GM21447 (cell line): ENCODE measurements around the gene RAVER1.

ENCODE experiments used
- ATAC-seq: cut with Tn5 transposase; IDR thresholded peaks from one replicate; pipeline ENCODE4 v1.9.1; 2021; ENCODE audit not compliant: unreplicated experiment

RAVER1 gene

DNA sequence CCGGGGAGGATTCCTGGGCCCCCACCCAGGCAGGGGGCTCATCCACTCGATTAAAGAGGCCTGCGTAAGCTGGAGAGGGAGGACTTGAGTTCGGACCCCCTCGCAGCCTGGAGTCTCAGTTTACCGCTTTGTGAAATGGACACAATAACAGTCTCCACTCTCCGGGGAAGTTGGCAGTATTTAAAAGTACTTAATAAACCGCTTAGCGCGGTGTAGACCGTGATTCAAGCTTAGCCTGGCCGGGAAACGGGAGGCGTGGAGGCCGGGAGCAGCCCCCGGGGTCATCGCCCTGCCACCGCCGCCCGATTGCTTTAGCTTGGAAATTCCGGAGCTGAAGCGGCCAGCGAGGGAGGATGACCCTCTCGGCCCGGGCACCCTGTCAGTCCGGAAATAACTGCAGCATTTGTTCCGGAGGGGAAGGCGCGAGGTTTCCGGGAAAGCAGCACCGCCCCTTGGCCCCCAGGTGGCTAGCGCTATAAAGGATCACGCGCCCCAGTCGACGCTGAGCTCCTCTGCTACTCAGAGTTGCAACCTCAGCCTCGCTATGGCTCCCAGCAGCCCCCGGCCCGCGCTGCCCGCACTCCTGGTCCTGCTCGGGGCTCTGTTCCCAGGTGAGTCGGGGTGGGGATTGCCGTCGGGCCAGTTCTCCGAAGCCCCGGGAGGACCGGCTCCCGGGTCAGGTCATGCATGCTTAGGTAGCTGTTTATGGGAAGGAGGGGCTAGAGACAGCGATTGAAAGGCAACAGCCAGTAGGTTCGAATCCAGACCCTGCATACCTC lies 62.5 kb downstream of the RAVER1 start, which contains the start of gene ICAM1:
ICAM1 (plus strand) TSS at position 505 of the 779 bp plus-strand sequence; CDS start at position 545, 40 bp downstream.
- peak; percentile 56 for ATAC-seq

DNA sequence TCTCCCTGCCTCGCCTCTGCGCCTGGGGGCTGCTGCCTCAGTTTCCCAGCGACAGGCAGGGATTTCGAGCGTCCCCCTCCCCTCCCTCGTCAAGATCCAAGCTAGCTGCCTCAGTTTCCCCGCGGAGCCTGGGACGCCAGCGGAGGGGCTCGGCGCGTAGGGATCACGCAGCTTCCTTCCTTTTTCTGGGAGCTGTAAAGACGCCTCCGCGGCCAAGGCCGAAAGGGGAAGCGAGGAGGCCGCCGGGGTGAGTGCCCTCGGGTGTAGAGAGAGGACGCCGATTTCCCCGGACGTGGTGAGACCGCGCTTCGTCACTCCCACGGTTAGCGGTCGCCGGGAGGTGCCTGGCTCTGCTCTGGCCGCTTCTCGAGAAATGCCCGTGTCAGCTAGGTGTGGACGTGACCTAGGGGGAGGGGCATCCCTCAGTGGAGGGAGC lies 63.1 kb downstream of the RAVER1 start:
- ATAC-seq, result peak; percentile 39

DNA sequence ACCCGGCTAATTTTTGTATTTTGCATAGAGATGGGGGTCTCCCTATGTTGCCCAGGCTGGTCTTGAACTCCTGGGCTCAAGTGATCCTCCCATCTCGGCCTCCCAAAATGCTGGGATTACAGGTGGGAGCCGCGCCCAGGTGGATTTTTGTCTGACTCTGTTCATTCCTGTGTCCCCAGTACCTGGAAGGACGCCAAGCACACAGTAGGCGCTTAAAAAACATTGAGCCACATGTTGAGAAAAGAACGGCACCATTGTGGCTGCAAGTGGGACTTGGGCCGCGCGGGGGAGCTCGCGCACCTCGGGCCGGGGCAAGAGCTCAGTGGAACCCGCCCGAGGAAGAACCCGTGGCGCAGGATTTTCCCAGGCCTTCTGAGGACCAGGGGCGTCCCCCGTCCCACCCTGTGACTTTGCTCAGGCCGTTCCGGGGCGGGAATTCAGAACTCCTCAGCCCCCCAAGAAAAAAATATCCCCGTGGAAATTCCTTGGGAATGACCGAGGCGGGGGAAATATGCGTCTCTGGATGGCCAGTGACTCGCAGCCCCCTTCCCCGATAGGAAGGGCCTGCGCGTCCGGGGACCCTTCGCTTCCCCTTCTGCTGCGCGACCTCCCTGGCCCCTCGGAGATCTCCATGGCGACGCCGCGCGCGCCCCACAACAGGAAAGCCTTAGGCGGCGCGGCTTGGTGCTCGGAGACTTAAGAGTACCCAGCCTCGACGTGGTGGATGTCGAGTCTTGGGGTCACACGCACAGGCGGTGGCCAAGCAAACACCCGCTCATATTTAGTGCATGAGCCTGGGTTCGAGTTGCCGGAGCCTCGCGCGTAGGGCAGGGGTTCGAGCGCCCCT lies 63.8 kb downstream of the RAVER1 start:
- ATAC-seq, result peak; percentile 32

DNA sequence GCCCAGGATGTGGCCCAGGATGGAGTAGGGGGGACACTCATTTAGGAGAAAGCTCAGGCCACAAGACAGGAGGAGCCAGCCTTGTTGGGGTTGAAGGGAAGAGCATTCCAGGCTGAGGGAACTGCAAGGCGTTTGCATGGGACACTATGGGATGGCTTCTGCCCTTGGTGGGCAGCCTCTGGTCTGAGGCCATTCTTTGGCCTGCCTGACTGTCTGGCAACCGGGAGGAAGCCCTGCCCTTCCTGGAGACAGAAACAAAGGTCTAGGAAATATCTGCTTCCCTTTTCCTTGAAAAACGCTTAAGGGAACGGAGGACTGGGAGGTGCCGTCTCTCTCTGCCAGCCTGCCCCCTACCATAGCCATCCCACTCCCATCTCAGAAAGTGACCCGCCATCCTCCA lies 65.3 kb downstream of the RAVER1 start:
- ATAC-seq, result no peak

DNA sequence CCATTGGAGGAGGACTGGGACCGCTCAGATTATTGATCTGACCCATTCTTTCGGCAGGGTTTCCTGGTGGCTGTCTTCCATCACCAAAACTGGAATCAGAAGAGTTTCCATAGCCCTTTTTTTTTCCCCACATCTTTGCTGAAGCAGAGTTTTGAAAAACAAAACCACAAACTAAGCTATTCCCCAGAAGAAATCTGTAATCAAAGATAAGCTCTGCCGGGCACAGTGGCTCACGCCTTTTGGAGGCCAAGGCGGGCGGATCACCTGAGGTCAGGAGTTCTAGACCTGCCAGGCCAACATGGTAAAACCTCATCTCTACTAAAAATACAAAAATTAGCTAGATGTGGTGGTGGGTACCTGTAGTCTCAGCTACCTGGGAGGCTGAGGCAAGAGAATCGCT lies 66.6 kb downstream of the RAVER1 start:
- no peak for ATAC-seq
